ENCODE data around the gene AANAT. TPM values are rescaled to one million over a fixed set of nuclear protein-coding genes. Genes with fewer than 3 reads are reported as not detected.

AANAT gene
- total RNA-seq, 2 donors from 2014 or later: not detected

DNA sequence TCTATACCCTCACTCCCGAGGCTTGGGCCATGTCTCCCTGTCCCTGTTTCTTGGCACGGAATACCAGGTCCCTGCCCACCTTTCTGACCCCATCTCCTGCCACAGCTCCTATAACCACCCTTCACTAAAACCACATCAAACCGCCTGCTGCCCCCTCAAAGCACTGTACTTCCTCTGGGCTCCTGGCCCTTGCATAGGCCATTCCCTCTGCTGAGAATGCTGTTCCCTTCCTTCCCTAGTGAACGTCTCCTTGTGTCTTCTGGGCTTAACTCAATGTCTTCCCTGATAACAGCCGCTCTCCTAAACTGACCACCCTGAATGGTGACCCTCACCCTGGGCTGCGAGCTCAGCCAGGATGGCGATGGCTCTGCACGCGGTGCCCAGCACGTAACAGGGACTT lies 10.7 kb downstream of the AANAT start:
- H3K4me3 Mint-ChIP-seq: no peak overlapping the region
- Histone ChIP-seq H3K9me3 (ENCODE audit: control insufficient read depth, low read length) (no peaks in the 10 kb centered on the region), H3K4me3 (ENCODE audit: low read length) (no peak overlapping the region), H3K27me3 (ENCODE audit: control insufficient read depth, insufficient read depth, low read length, poor library complexity, severe bottlenecking) (no peaks in the 10 kb centered on the region), H3K4me1 (ENCODE audit: control insufficient read depth, insufficient read depth, low read length) (no peaks in the 10 kb centered on the region), H3K27ac (ENCODE audit: low read depth, low read length) (no peak overlapping the region), H3K9ac (ENCODE audit: extremely low read depth, low read length, poor library complexity, severe bottlenecking) (no peak overlapping the region), H3K36me3 (ENCODE audit: control insufficient read depth, insufficient read depth, low read length) (no peaks in the 10 kb centered on the region)
- no peak for TF ChIP-seq CTCF (conservative IDR thresholded peaks at IDR 0.05)
- no peak for DNase-seq
- peaks cover 14% of the 10 kb centered on the region for H3K36me3 Mint-ChIP-seq (ENCODE audit: low read depth)
- no peak overlapping the region for H3K27ac Mint-ChIP-seq
- H3K9me3 Mint-ChIP-seq: no peaks in the 10 kb centered on the region
- 93% methylated on average over 8 to 10 of the region's 10 CpGs for WGBS, 2 experiments (ENCODE audit: insufficient coverage in 1 of 2, insufficient read length in 1 of 2)
- H3K27me3 Mint-ChIP-seq (ENCODE audit: insufficient read depth): no peaks in the 10 kb centered on the region
- no peaks in the 10 kb centered on the region for H3K4me1 Mint-ChIP-seq

GRCh38 chr17:76478730-76479514 lies 11.5 kb downstream of the AANAT start:
- Mint-ChIP-seq H3K9me3 (no peaks in the 10 kb centered on the region), H3K27me3 (ENCODE audit: insufficient read depth) (no peaks in the 10 kb centered on the region), H3K36me3 (ENCODE audit: low read depth) (peaks cover 17% of the 10 kb centered on the region), H3K4me3 (no peak overlapping the region), H3K27ac (no peak overlapping the region), H3K4me1 (no peaks in the 10 kb centered on the region)
- Histone ChIP-seq H3K27me3 (ENCODE audit: control insufficient read depth, insufficient read depth, low read length, poor library complexity, severe bottlenecking) (no peaks in the 10 kb centered on the region), H3K9me3 (ENCODE audit: control insufficient read depth, low read length) (no peaks in the 10 kb centered on the region), H3K27ac (ENCODE audit: low read depth, low read length) (no peak overlapping the region), H3K36me3 (ENCODE audit: control insufficient read depth, insufficient read depth, low read length) (no peaks in the 10 kb centered on the region), H3K9ac (ENCODE audit: extremely low read depth, low read length, poor library complexity, severe bottlenecking) (no peak overlapping the region), H3K4me1 (ENCODE audit: control insufficient read depth, insufficient read depth, low read length) (no peaks in the 10 kb centered on the region), H3K4me3 (ENCODE audit: low read length) (no peak overlapping the region)
- TF ChIP-seq CTCF (conservative IDR thresholded peaks at IDR 0.05): no peak
- WGBS, 2 experiments (ENCODE audit: insufficient coverage in 1 of 2, insufficient read length in 1 of 2): 91 to 95% methylated on average over 17 to 37 of the region's 37 CpGs
- DNase-seq: no peak

- Histone ChIP-seq H3K4me1 (ENCODE audit: control insufficient read depth, insufficient read depth, low read length) (no peaks in the 10 kb centered on the region), H3K4me3 (ENCODE audit: low read length) (no peak overlapping the region), H3K27me3 (ENCODE audit: control insufficient read depth, insufficient read depth, low read length, poor library complexity, severe bottlenecking) (no peaks in the 10 kb centered on the region), H3K36me3 (ENCODE audit: control insufficient read depth, insufficient read depth, low read length) (no peaks in the 10 kb centered on the region), H3K9ac (ENCODE audit: extremely low read depth, low read length, poor library complexity, severe bottlenecking) (no peak overlapping the region), H3K9me3 (ENCODE audit: control insufficient read depth, low read length) (no peaks in the 10 kb centered on the region), H3K27ac (ENCODE audit: low read depth, low read length) (no peak overlapping the region)
- H3K4me1 Mint-ChIP-seq: no peaks in the 10 kb centered on the region
- no peak for TF ChIP-seq CTCF (conservative IDR thresholded peaks at IDR 0.05)
- H3K36me3 Mint-ChIP-seq (ENCODE audit: low read depth): peaks cover 22% of the 10 kb centered on the region
- no peak overlapping the region for H3K4me3 Mint-ChIP-seq
- H3K9me3 Mint-ChIP-seq: no peaks in the 10 kb centered on the region
- H3K27ac Mint-ChIP-seq: no peak overlapping the region
- H3K27me3 Mint-ChIP-seq (ENCODE audit: insufficient read depth): no peaks in the 10 kb centered on the region
- DNase-seq: no peak
- 80 to 92% methylated on average over 1 to 13 of the region's 14 CpGs for WGBS, 2 experiments (ENCODE audit: insufficient coverage in 1 of 2, insufficient read length in 1 of 2)
These were observed 12.2 kb downstream of the AANAT start for GRCh38 chr17:76479515-76480060.

Measured in endodermal cell (in vitro differentiated cells).